ENCODE measurements around the gene SAMD4A.

GRCh38 chr14:54715811-54716210 lies 148.9 kb downstream of the SAMD4A start:
- TF ChIP-seq YY1 (IDR thresholded peaks at IDR 0.05; ENCODE audit: insufficient read depth, insufficient read length), result no peak
- no peak for TF ChIP-seq SUZ12 (IDR thresholded peaks at IDR 0.05; ENCODE audit: extremely low read depth, insufficient read depth, insufficient read length)
